GM19468 (cell line): ENCODE measurements around the gene MTMR12.
A peak's percentile ranks its signal among the peaks of the same experiment; 100 is the strongest.

Experiments
- ATAC-seq: cut with Tn5 transposase; IDR thresholded peaks from one replicate; pipeline ENCODE4 v1.9.1; 2021; ENCODE audit warnings: mild to moderate bottlenecking, moderate library complexity, moderate number of reproducible peaks; ENCODE audit not compliant: unreplicated experiment; ENCODE audit errors: extremely low read depth

The MTMR12 gene

GRCh38 chr5:32279786-32280185 is 33.0 kb downstream of the MTMR12 start:
- ATAC-seq = no peak

- no peak for ATAC-seq
These were observed 33.5 kb downstream of the MTMR12 start for GRCh38 chr5:32279223-32279622.

- no peak for ATAC-seq
These were observed 34.3 kb downstream of the MTMR12 start for GRCh38 chr5:32278406-32278805.

GRCh38 chr5:32277798-32278197 is 34.9 kb downstream of the MTMR12 start:
- no peak for ATAC-seq

- peak; percentile 17 for ATAC-seq
These were observed 36.4 kb downstream of the MTMR12 start for GRCh38 chr5:32276173-32276853.

GRCh38 chr5:32275396-32275741 is 37.4 kb downstream of the MTMR12 start:
- no peak for ATAC-seq

GRCh38 chr5:32274548-32275395 is 38.0 kb downstream of the MTMR12 start:
- no peak for ATAC-seq

- ATAC-seq = no peak
These were observed 38.9 kb downstream of the MTMR12 start for GRCh38 chr5:32273821-32274220.

GRCh38 chr5:32272746-32273145 is 40.0 kb downstream of the MTMR12 start:
- ATAC-seq = no peak

GRCh38 chr5:32270946-32271345 is 41.8 kb downstream of the MTMR12 start:
- no peak for ATAC-seq

GRCh38 chr5:32270178-32270577 is 42.6 kb downstream of the MTMR12 start:
- no peak for ATAC-seq

- no peak for ATAC-seq
These were observed 46.8 kb downstream of the MTMR12 start for GRCh38 chr5:32265902-32266301.

- ATAC-seq = no peak
These were observed 47.7 kb downstream of the MTMR12 start for GRCh38 chr5:32264957-32265572.

GRCh38 chr5:32263684-32264083 is 49.1 kb downstream of the MTMR12 start:
- no peak for ATAC-seq

- no peak for ATAC-seq
These were observed 51.5 kb downstream of the MTMR12 start for GRCh38 chr5:32261198-32261597.

- no peak for ATAC-seq
These were observed 53.7 kb downstream of the MTMR12 start for GRCh38 chr5:32259033-32259432.

GRCh38 chr5:32258424-32258823 is 54.3 kb downstream of the MTMR12 start:
- no peak for ATAC-seq

GRCh38 chr5:32255540-32255900 is 57.2 kb downstream of the MTMR12 start:
- no peak for ATAC-seq

- no peak for ATAC-seq
These were observed 57.7 kb downstream of the MTMR12 start for GRCh38 chr5:32254881-32255539.

GRCh38 chr5:32251871-32252458 is 60.8 kb downstream of the MTMR12 start:
- ATAC-seq = no peak
